Measurements from ENCODE around the gene MYO3B. TPM values are rescaled to one million over a fixed set of nuclear protein-coding genes. Genes with fewer than 3 reads are reported as not detected.

MYO3B gene
- total and polyA plus RNA-seq, 2 of the 8 experiments (the other 6 are each of a cell fraction or from before 2014, with no cell fraction given) = 0.17 to 0.19 TPM

DNA sequence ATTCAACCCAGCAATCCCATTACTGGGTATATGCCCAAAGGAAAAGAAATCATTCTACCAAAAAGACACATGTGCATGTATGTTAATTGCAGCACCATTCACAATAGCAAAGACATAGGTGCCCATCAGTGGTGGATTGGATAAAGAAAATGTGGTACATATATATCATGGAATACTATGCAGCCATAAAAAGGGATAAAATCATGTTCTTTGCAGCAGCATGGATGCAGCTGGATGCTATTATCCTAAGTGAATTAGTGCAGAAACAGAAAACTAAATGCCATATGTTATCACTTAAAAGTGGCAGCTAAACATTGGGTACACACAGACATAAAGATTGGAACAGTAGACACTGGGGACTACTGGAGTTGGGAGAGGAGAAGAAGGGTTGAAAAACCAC lies 82.2 kb downstream of the MYO3B start:
- no peaks in the 10 kb centered on the region; a peak in 1 of 8 replicates for H3K36me3 ChIP-seq (ENCODE audit: control insufficient read depth in 2 of 4, insufficient read depth in 4 of 4, low read length in 3 of 4)
- no peaks in the 10 kb centered on the region for H3K79me2 ChIP-seq (ENCODE audit: control insufficient read depth in 1 of 2, insufficient read depth in 2 of 2, low read length in 2 of 2)
- no peak overlapping the region for H2BK5ac ChIP-seq (ENCODE audit: low read depth, low read length)
- ChIA-PET CTCF (ENCODE audit: partially characterized antibody) (no interaction called here), POLR2A (ENCODE audit: partially characterized antibody) (no interaction called here)
- H4K91ac ChIP-seq (replicated peaks; ENCODE audit: insufficient read length, low read length) = no peak overlapping the region
- H3K9ac ChIP-seq (replicated peaks in 1 of 4; ENCODE audit: extremely low read depth in 1 of 4, low read depth in 3 of 4, low read length in 3 of 4) = no peak overlapping the region
- H3K27ac ChIP-seq (ENCODE audit: low read depth, low read length) = no peak overlapping the region
- no peak overlapping the region for H3K4ac ChIP-seq (replicated peaks; ENCODE audit: insufficient read length, low read depth, low read length)
- no peak overlapping the region for H2AK5ac ChIP-seq (ENCODE audit: low read depth, low read length)
- no peak overlapping the region for H2BK15ac ChIP-seq (ENCODE audit: low read length)
- H3K4me3 ChIP-seq (ENCODE audit: extremely low read depth in 1 of 4, insufficient read depth in 2 of 4, low read depth in 3 of 4, low read length in 4 of 4) = no peak overlapping the region
- H3K27me3 ChIP-seq (replicated peaks in 1 of 4; ENCODE audit: control insufficient read depth in 3 of 4, extremely low read depth in 1 of 4, insufficient read depth in 3 of 4, low read length in 3 of 4) = no peaks in the 10 kb centered on the region
- H2BK12ac ChIP-seq (ENCODE audit: low read depth, low read length) = no peak overlapping the region
- H4K20me1 ChIP-seq (replicated peaks in 1 of 2; ENCODE audit: control insufficient read depth in 1 of 2, insufficient read depth in 2 of 2, low read length in 2 of 2) = no peaks in the 10 kb centered on the region
- FAIRE-seq = no peak
- no peak for DNase-seq (ENCODE audit: low read depth in 1 of 2, low spot score in 2 of 2)
- H3K79me1 ChIP-seq (ENCODE audit: low read depth, low read length) = no peaks in the 10 kb centered on the region
- peaks cover 0 to 3% of the 10 kb centered on the region in 2 experiments; a peak in 1 of 4 replicates for H3K9me3 ChIP-seq (ENCODE audit: insufficient read depth in 2 of 2, low read depth in 1 of 2, low read length in 1 of 2)
- no peak overlapping the region for H4K8ac ChIP-seq (ENCODE audit: extremely low read depth, insufficient read depth, low read length)
- no peak overlapping the region for H3K56ac ChIP-seq (replicated peaks; ENCODE audit: insufficient read length, low read depth, low read length)
- H4K5ac ChIP-seq (ENCODE audit: insufficient read length, low read depth, low read length) = no peak overlapping the region
- H3K4me1 ChIP-seq (replicated peaks in 1 of 4; ENCODE audit: control insufficient read depth in 3 of 4, insufficient read depth in 4 of 4, low read length in 3 of 4) = no peaks in the 10 kb centered on the region
- H3K23ac ChIP-seq (ENCODE audit: insufficient read length) = no peak overlapping the region
- no peaks in the 10 kb centered on the region for H3K23me2 ChIP-seq (ENCODE audit: low read depth, low read length)
- peak; percentile 63; the same call in 1 of the 2 replicates for TF ChIP-seq KDM1A (IDR thresholded peaks at IDR 0.05; ENCODE audit: borderline replicate concordance, low read length)
- TF ChIP-seq TAF7 (optimal IDR thresholded peaks at IDR 0.05; ENCODE audit: borderline replicate concordance, low read depth, low read length) = no peak
- H2BK120ac ChIP-seq (replicated peaks; ENCODE audit: low read depth, low read length) = no peak overlapping the region
- no peak overlapping the region for H2AFZ ChIP-seq (ENCODE audit: low read length)
- no peak overlapping the region for H3K14ac ChIP-seq (ENCODE audit: insufficient read length)
- no peak overlapping the region for H3K18ac ChIP-seq (ENCODE audit: extremely low read depth, low read length)
- H3K4me2 ChIP-seq (ENCODE audit: insufficient read depth in 1 of 2, low read depth in 2 of 2, low read length in 2 of 2) = no peak overlapping the region
- H2BK20ac ChIP-seq (ENCODE audit: low read length) = no peak overlapping the region
